Renal cortical epithelial cell (primary cell): ENCODE data around the gene TANK. TPM values are rescaled to one million over a fixed set of nuclear protein-coding genes. Genes with fewer than 3 reads are reported as not detected.

ENCODE experiments used
- DNase-seq: peaks from one replicate; pipeline ENCODE4 v3.0.0-alpha.2; 2011; ENCODE audit warnings: low read depth
- total RNA-seq: library from RNA; depleted of rRNA; stranded (reverse); fragments of >200 nt; gene quantifications from 2 replicates; pipeline ENCODE4 v1.2.3, GENCODE V29; 2014

The TANK gene
- total RNA-seq, 1 donor from 2014 or later, result 98.2 TPM

- no peak for DNase-seq
Measured at GRCh38 chr2:161230959-161231358, 70.7 kb downstream of the TANK start.

GRCh38 chr2:161232571-161232970 lies 72.3 kb downstream of the TANK start:
- no peak for DNase-seq

- no peak for DNase-seq
Measured at GRCh38 chr2:161233858-161234431, 73.7 kb downstream of the TANK start.

- DNase-seq, result no peak
Measured at GRCh38 chr2:161234627-161235026, 74.4 kb downstream of the TANK start.

GRCh38 chr2:161237392-161238264 lies 77.4 kb downstream of the TANK start:
- no peak for DNase-seq

GRCh38 chr2:161238265-161238559 lies 78.0 kb downstream of the TANK start:
- no peak for DNase-seq

- peak; percentile 26 for DNase-seq
Measured at GRCh38 chr2:161238560-161239325, 78.5 kb downstream of the TANK start.

GRCh38 chr2:161239326-161240109 lies 79.3 kb downstream of the TANK start:
- no peak for DNase-seq

- peak; percentile 78 for DNase-seq
Measured at GRCh38 chr2:161241894-161242293, 81.7 kb downstream of the TANK start.

- no peak for DNase-seq
Measured at GRCh38 chr2:161243312-161243711, 83.1 kb downstream of the TANK start.

GRCh38 chr2:161243905-161244304 lies 83.7 kb downstream of the TANK start:
- DNase-seq, result no peak

GRCh38 chr2:161244387-161245260 lies 84.4 kb downstream of the TANK start:
- DNase-seq, result peak; percentile 61

GRCh38 chr2:161245261-161245553 lies 85.0 kb downstream of the TANK start:
- no peak for DNase-seq

GRCh38 chr2:161245671-161246070 lies 85.4 kb downstream of the TANK start:
- DNase-seq, result no peak

GRCh38 chr2:161246281-161246680 lies 86.1 kb downstream of the TANK start:
- no peak for DNase-seq

- DNase-seq, result peak; percentile 82
Measured at GRCh38 chr2:161250864-161251436, 90.7 kb downstream of the TANK start.

- DNase-seq, result no peak
Measured at GRCh38 chr2:161257123-161257952, 97.1 kb downstream of the TANK start.

GRCh38 chr2:161265874-161266273 lies 105.6 kb downstream of the TANK start:
- DNase-seq, result no peak

- DNase-seq, result no peak
Measured at GRCh38 chr2:161269111-161269510, 108.9 kb downstream of the TANK start.
